Astrocyte (in vitro differentiated cells and primary cell): ENCODE results near the gene COL6A5. TPM values are rescaled to one million over a fixed set of nuclear protein-coding genes. Genes with fewer than 3 reads are reported as not detected.

Source experiments
- DNase-seq: peaks from one replicate; pipeline ENCODE4 v3.0.0-alpha.2; 2010; ENCODE audit warnings: low read depth
- FAIRE-seq: peaks from 2 replicates; lab custom pipeline; 2011; peaks lifted over from hg19 to GRCh38; lab: Jason Lieb, UNC
- H2AFZ ChIP-seq: 2 replicates; pipeline ENCODE4 v1.6.0; 2012; ENCODE audit warnings: low read depth, low read length, inconsistent platforms
- H3K27ac ChIP-seq: 2 replicates; pipeline ENCODE4 v1.5.1; 2011; ENCODE audit warnings: low read depth, low read length, inconsistent platforms
- H3K27me3 ChIP-seq: 2 replicates; pipeline ENCODE4 v1.6.0; 2011; ENCODE audit warnings: low read length, inconsistent platforms; ENCODE audit not compliant: insufficient read depth
- H3K36me3 ChIP-seq: 2 replicates; pipeline ENCODE4 v1.5.1; 2011; ENCODE audit warnings: low read length, inconsistent platforms; ENCODE audit not compliant: insufficient read depth
- H3K4me1 ChIP-seq: 2 replicates; pipeline ENCODE4 v1.5.1; 2011; ENCODE audit warnings: low read length, inconsistent platforms; ENCODE audit not compliant: insufficient read depth
- H3K4me2 ChIP-seq: 2 replicates; pipeline ENCODE4 v1.6.0; 2012; ENCODE audit warnings: low read length, inconsistent platforms
- H3K4me3 ChIP-seq: 2 replicates; pipeline ENCODE4 v1.5.1; 2011; ENCODE audit warnings: low read depth, mild to moderate bottlenecking, low read length, inconsistent platforms; ENCODE audit not compliant: insufficient read depth
- H3K79me2 ChIP-seq: 2 replicates; pipeline ENCODE4 v1.6.0; 2012; ENCODE audit warnings: mild to moderate bottlenecking, low read length, inconsistent platforms; ENCODE audit not compliant: insufficient read depth
- H3K9ac ChIP-seq: 2 replicates; pipeline ENCODE4 v1.6.0; 2012; ENCODE audit warnings: mild to moderate bottlenecking, low read length, inconsistent platforms
- H3K9me3 ChIP-seq: 2 replicates; pipeline ENCODE4 v1.5.1; 2012; ENCODE audit warnings: low read depth, mild to moderate bottlenecking, low read length, inconsistent platforms; ENCODE audit not compliant: insufficient read depth
- H4K20me1 ChIP-seq: 2 replicates; pipeline ENCODE4 v1.6.0; 2012; ENCODE audit warnings: low read length, inconsistent platforms; ENCODE audit not compliant: insufficient read depth
- H3K27ac Mint-ChIP-seq: one replicate; pipeline ENCODE4 v1.8.0; 2021; ENCODE audit warnings: mild to moderate bottlenecking, mixed read lengths; ENCODE audit not compliant: unreplicated experiment
- H3K27me3 Mint-ChIP-seq: one replicate; pipeline ENCODE4 v1.8.0; 2021; ENCODE audit warnings: low read depth, mixed read lengths; ENCODE audit not compliant: unreplicated experiment
- H3K36me3 Mint-ChIP-seq: one replicate; pipeline ENCODE4 v1.8.0; 2021; ENCODE audit warnings: low read depth, mixed read lengths; ENCODE audit not compliant: unreplicated experiment
- H3K4me1 Mint-ChIP-seq: one replicate; pipeline ENCODE4 v1.8.0; 2021; ENCODE audit warnings: low read depth, mixed read lengths; ENCODE audit not compliant: unreplicated experiment
- H3K4me3 Mint-ChIP-seq: one replicate; pipeline ENCODE4 v1.8.0; 2021; ENCODE audit warnings: mild to moderate bottlenecking, moderate library complexity, mixed read lengths; ENCODE audit not compliant: unreplicated experiment
- H3K9me3 Mint-ChIP-seq: one replicate; pipeline ENCODE4 v1.8.0; 2021; ENCODE audit warnings: mild to moderate bottlenecking, mixed read lengths; ENCODE audit not compliant: unreplicated experiment
- CTCF ChIP-seq: IDR thresholded peaks from 2 replicates; pipeline ENCODE4 v1.5.1; 2011; ENCODE audit warnings: low read depth, mild to moderate bottlenecking, inconsistent platforms, low read length, moderate library complexity; ENCODE audit not compliant: insufficient read depth
- EZH2 ChIP-seq: IDR thresholded peaks from 2 replicates; pipeline ENCODE4 v1.6.1; 2012; ENCODE audit warnings: mild to moderate bottlenecking, low read length, inconsistent platforms; ENCODE audit not compliant: insufficient read depth
- total RNA-seq: library from RNA; stranded (reverse); gene quantifications from 2 replicates; pipeline ENCODE4 v1.2.1, GENCODE V29; 2021

Gene COL6A5
- total RNA-seq, 1 donor from 2014 or later: 0.02 TPM

- Mint-ChIP-seq H3K27me3 (peaks cover 42% of the 10 kb centered on the region), H3K9me3 (peaks cover 4% of the 10 kb centered on the region), H3K27ac (no peak within 1 kb of the TSS), H3K36me3 (no peaks in the 10 kb centered on the region), H3K4me3 (peak within 1 kb of the TSS; percentile 74), H3K4me1 (peaks cover 4% of the 10 kb centered on the region)
- H3K79me2 ChIP-seq: no peaks in the 10 kb centered on the region
- DNase-seq (no peak), FAIRE-seq (no peak)
- H4K20me1 ChIP-seq: no peaks in the 10 kb centered on the region
- H3K27me3 ChIP-seq: peaks cover 19% of the 10 kb centered on the region
- no peak within 1 kb of the TSS for H3K27ac ChIP-seq
- H3K36me3 ChIP-seq: no peaks in the 10 kb centered on the region
- H3K9me3 ChIP-seq: no peaks in the 10 kb centered on the region
- TF ChIP-seq CTCF (no peak), EZH2 (peak; percentile 31)
- H3K4me1 ChIP-seq: no peaks in the 10 kb centered on the region
- no peak within 1 kb of the TSS for H3K4me3 ChIP-seq
- H3K9ac ChIP-seq: no peak within 1 kb of the TSS
- H3K4me2 ChIP-seq: peak within 1 kb of the TSS; percentile 67
- H2AFZ ChIP-seq: peak within 1 kb of the TSS; percentile 52
These were observed 171.4 kb downstream of the COL6A5 start, which contains the start of gene COL6A6 for GRCh38 chr3:130516645-130517512. TSS of gene COL6A6 (plus strand) at chr3:130517177. CDS start at chr3:130560365, 43,188 bp downstream.

DNA sequence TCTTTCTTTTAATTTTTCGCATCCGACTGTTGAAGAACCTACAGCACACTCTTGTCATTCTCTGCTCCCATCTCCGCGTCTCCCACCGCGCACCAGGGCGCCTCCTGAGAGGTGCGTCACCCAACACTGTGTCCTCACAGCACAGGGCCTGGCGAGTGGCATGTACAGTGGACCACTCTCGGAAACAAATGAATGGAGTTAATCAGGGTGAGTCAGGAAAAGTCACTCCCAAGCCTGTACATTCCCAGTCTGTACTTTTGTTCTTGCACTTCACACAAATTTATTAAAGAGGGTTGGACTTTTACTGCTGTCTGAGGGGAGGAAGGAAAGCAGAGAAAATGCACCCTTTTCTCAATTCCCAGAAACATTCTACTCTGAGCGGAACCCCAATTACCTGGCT lies 172.1 kb downstream of the COL6A5 start:
- peaks cover 50% of the 10 kb centered on the region for H3K27me3 Mint-ChIP-seq
- peaks cover 4% of the 10 kb centered on the region for H3K4me1 Mint-ChIP-seq
- Histone ChIP-seq H2AFZ (no peak overlapping the region), H3K9me3 (no peaks in the 10 kb centered on the region), H3K27ac (no peak overlapping the region), H3K4me2 (peak overlapping the region; percentile 67), H3K36me3 (no peaks in the 10 kb centered on the region), H3K4me3 (no peak overlapping the region), H4K20me1 (no peaks in the 10 kb centered on the region), H3K4me1 (no peaks in the 10 kb centered on the region), H3K9ac (no peak overlapping the region), H3K27me3 (peaks cover 19% of the 10 kb centered on the region), H3K79me2 (no peaks in the 10 kb centered on the region)
- TF ChIP-seq CTCF: no peak
- no peak for TF ChIP-seq EZH2
- H3K36me3 Mint-ChIP-seq: no peaks in the 10 kb centered on the region
- H3K4me3 Mint-ChIP-seq: peak overlapping the region; percentile 74
- H3K27ac Mint-ChIP-seq: no peak overlapping the region
- H3K9me3 Mint-ChIP-seq: peaks cover 4% of the 10 kb centered on the region
- peak; percentile 8 for DNase-seq
- no peak for FAIRE-seq

- no peaks in the 10 kb centered on the region for H3K36me3 ChIP-seq
- H3K27me3 ChIP-seq: peaks cover 19% of the 10 kb centered on the region
- DNase-seq: no peak
These were observed 174.3 kb downstream of the COL6A5 start for GRCh38 chr3:130519754-130520153.

More at GRCh38 chr3:130519754-130520153, 174.3 kb downstream of the COL6A5 start:
- H3K27me3 Mint-ChIP-seq: peaks cover 58% of the 10 kb centered on the region
- H3K4me3 Mint-ChIP-seq: no peak overlapping the region
- H2AFZ ChIP-seq: no peak overlapping the region
- no peak overlapping the region for H3K9ac ChIP-seq
- no peaks in the 10 kb centered on the region for H3K79me2 ChIP-seq
- no peaks in the 10 kb centered on the region for H3K36me3 Mint-ChIP-seq
- H3K27ac ChIP-seq: no peak overlapping the region
- no peak for TF ChIP-seq EZH2
- no peak for TF ChIP-seq CTCF
- no peak overlapping the region for H3K4me3 ChIP-seq
- no peaks in the 10 kb centered on the region for H3K9me3 ChIP-seq
- H3K4me1 Mint-ChIP-seq: peaks cover 4% of the 10 kb centered on the region
- FAIRE-seq: no peak
- H4K20me1 ChIP-seq: no peaks in the 10 kb centered on the region
- H3K27ac Mint-ChIP-seq: no peak overlapping the region
- no peak overlapping the region for H3K4me2 ChIP-seq
- no peaks in the 10 kb centered on the region for H3K4me1 ChIP-seq
- H3K9me3 Mint-ChIP-seq: peaks cover 4% of the 10 kb centered on the region
